GM13976 (cell line): ENCODE data around the gene PCDHA12.
"Not testable (repeated sequence)": the region's sequence is repeated elsewhere in the genome, so short reads cannot be mapped to it uniquely, and the experiment has no call there.

Experiments
- DNase-seq: peaks from one replicate; pipeline ENCODE4 v3.0.0; 2012; ENCODE audit warnings: low spot score
- CTCF ChIP-seq: IDR thresholded peaks from 2 replicates; pipeline ENCODE4 v1.5.1; 2012; ENCODE audit warnings: borderline replicate concordance, mild to moderate bottlenecking; ENCODE audit not compliant: insufficient read depth; ENCODE audit errors: extremely low read depth, missing control alignments, control extremely low read depth
- in situ Hi-C: fragments of 300-500 bp; cut with MboI; formaldehyde crosslinking; loops from one replicate; pipeline ENCODE4 v1.12.0; 2022; ENCODE audit warnings: low sequenced_read_pairs, mixed read lengths, inconsistent platforms; ENCODE audit not compliant: unreplicated experiment

Gene PCDHA12

GRCh38 chr5:140869555-140869886 lies 5.6 kb upstream of the PCDHA12 start:
- no peak for TF ChIP-seq CTCF
- DNase-seq, result no peak
- in situ Hi-C loops, result no loop called here

GRCh38 chr5:140870221-140871201 lies 4.6 kb upstream of the PCDHA12 start:
- no peak for DNase-seq
- in situ Hi-C loops, result no loop called here
- TF ChIP-seq CTCF, result no peak

- in situ Hi-C loops, result not testable (repeated sequence)
These were observed 1.6 kb downstream of the PCDHA12 start for GRCh38 chr5:140876541-140877261.

GRCh38 chr5:140877262-140877581 lies 2.1 kb downstream of the PCDHA12 start:
- in situ Hi-C loops, result no loop called here
- DNase-seq, result no peak
- TF ChIP-seq CTCF, result no peak

More at GRCh38 chr5:140876541-140877261, 1.6 kb downstream of the PCDHA12 start:
- not testable (repeated sequence) for DNase-seq

- no peak for DNase-seq
- no peak for TF ChIP-seq CTCF
- in situ Hi-C loops, result no loop called here
These were observed 6.9 kb downstream of the PCDHA12 start, which contains the start of gene PCDHA13 for GRCh38 chr5:140881889-140882590. Gene PCDHA13, plus strand, starts transcription at chr5:140882124. Its CDS starts 145 bp downstream, at chr5:140882269.

- in situ Hi-C loops, result no loop called here
- no peak for TF ChIP-seq CTCF
- no peak for DNase-seq
These were observed 7.4 kb downstream of the PCDHA12 start for GRCh38 chr5:140882591-140882899.

GRCh38 chr5:140883373-140883772 lies 8.3 kb downstream of the PCDHA12 start:
- DNase-seq, result no peak
- TF ChIP-seq CTCF, result no peak
- in situ Hi-C loops, result no loop called here
